ENCODE data around the gene MAPK8IP3.

The MAPK8IP3 gene

DNA sequence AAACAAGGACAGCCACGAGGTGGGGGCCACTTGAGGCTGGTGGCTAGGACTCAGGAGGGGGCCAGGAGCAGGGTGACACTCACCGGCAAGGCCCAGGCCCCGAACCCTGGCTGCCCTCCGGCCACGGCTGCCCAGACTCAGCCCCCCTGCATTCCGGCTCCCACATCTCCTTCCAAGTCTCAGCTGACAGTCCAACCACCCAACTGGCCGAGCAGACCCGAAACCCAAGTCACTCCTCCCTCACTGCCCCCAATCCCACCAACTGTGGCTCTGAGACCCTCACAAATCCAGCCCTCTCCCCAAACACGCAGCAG lies 111.2 kb downstream of the MAPK8IP3 start:
- no peaks in the 10 kb centered on the region for H3K9me3 ChIP-seq (ENCODE audit: insufficient read depth, low read length)
- no peak overlapping the region for H3K27ac ChIP-seq (ENCODE audit: low read depth, low read length)
- no peaks in the 10 kb centered on the region for H4K20me1 ChIP-seq (ENCODE audit: low read depth, low read length)
- no peaks in the 10 kb centered on the region for H3K79me2 ChIP-seq (ENCODE audit: insufficient read depth, low read length)
- H3K27me3 ChIP-seq (ENCODE audit: low read length) = no peaks in the 10 kb centered on the region
- TF ChIP-seq, protein P1, sequence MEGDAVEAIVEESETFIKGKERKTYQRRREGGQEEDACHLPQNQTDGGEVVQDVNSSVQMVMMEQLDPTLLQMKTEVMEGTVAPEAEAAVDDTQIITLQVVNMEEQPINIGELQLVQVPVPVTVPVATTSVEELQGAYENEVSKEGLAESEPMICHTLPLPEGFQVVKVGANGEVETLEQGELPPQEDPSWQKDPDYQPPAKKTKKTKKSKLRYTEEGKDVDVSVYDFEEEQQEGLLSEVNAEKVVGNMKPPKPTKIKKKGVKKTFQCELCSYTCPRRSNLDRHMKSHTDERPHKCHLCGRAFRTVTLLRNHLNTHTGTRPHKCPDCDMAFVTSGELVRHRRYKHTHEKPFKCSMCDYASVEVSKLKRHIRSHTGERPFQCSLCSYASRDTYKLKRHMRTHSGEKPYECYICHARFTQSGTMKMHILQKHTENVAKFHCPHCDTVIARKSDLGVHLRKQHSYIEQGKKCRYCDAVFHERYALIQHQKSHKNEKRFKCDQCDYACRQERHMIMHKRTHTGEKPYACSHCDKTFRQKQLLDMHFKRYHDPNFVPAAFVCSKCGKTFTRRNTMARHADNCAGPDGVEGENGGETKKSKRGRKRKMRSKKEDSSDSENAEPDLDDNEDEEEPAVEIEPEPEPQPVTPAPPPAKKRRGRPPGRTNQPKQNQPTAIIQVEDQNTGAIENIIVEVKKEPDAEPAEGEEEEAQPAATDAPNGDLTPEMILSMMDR (IDR thresholded peaks at IDR 0.05; ENCODE audit: insufficient read depth, low read length, poor library complexity, severe bottlenecking) = no peak
- TF ChIP-seq EZH2phosphoT487 (conservative IDR thresholded peaks at IDR 0.05; ENCODE audit: low read length) = no peak
- no peaks in the 10 kb centered on the region for H3F3A ChIP-seq (ENCODE audit: insufficient read depth)
- H3K4me2 ChIP-seq (ENCODE audit: low read depth, low read length, poor library complexity, severe bottlenecking) = no peak overlapping the region
- H3K9ac ChIP-seq (ENCODE audit: low read length) = no peak overlapping the region
- H3K4me3 ChIP-seq (ENCODE audit: insufficient read depth, low read length, poor library complexity, severe bottlenecking) = no peak overlapping the region
- no peaks in the 10 kb centered on the region for H3K36me3 ChIP-seq (ENCODE audit: low read length)
- H2AFZ ChIP-seq (ENCODE audit: low read depth, low read length, severe bottlenecking) = no peak overlapping the region
- H3K9me2 ChIP-seq (replicated peaks; ENCODE audit: insufficient read depth, low read length) = no peaks in the 10 kb centered on the region

DNA sequence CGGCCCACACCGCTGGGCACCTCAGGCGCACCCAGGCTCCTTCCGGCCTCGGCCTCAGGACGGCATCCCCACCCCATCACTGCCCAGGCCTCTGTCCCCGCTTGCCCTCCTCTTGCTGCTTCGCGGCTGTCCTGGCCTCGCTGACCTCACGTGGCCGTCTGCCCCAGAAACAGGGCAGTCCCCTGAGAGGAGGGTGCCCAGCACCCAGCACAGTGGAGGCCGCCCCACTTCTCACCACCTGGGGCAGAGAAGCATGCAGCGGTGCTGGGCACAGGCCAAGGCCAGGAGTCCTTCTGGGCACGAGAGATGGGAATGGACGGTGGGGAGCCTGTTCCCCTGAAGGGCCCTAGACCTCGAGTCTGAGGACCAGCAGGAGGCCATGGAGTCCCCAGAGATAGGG lies 111.7 kb downstream of the MAPK8IP3 start:
- H3K27me3 ChIP-seq (ENCODE audit: low read length) = no peaks in the 10 kb centered on the region
- no peak overlapping the region for H2AFZ ChIP-seq (ENCODE audit: low read depth, low read length, severe bottlenecking)
- no peak overlapping the region for H3K9ac ChIP-seq (ENCODE audit: low read length)
- H3K36me3 ChIP-seq (ENCODE audit: low read length) = no peaks in the 10 kb centered on the region
- no peaks in the 10 kb centered on the region for H3K9me2 ChIP-seq (replicated peaks; ENCODE audit: insufficient read depth, low read length)
- no peaks in the 10 kb centered on the region for H3K79me2 ChIP-seq (ENCODE audit: insufficient read depth, low read length)
- H3K4me2 ChIP-seq (ENCODE audit: low read depth, low read length, poor library complexity, severe bottlenecking) = no peak overlapping the region
- TF ChIP-seq EZH2phosphoT487 (conservative IDR thresholded peaks at IDR 0.05; ENCODE audit: low read length) = no peak
- TF ChIP-seq, protein P1 (IDR thresholded peaks at IDR 0.05; ENCODE audit: insufficient read depth, low read length, poor library complexity, severe bottlenecking) = no peak
- H4K20me1 ChIP-seq (ENCODE audit: low read depth, low read length) = no peaks in the 10 kb centered on the region
- no peaks in the 10 kb centered on the region for H3F3A ChIP-seq (ENCODE audit: insufficient read depth)
- no peaks in the 10 kb centered on the region for H3K9me3 ChIP-seq (ENCODE audit: insufficient read depth, low read length)
- no peak overlapping the region for H3K4me3 ChIP-seq (ENCODE audit: insufficient read depth, low read length, poor library complexity, severe bottlenecking)
- H3K27ac ChIP-seq (ENCODE audit: low read depth, low read length) = no peak overlapping the region

DNA sequence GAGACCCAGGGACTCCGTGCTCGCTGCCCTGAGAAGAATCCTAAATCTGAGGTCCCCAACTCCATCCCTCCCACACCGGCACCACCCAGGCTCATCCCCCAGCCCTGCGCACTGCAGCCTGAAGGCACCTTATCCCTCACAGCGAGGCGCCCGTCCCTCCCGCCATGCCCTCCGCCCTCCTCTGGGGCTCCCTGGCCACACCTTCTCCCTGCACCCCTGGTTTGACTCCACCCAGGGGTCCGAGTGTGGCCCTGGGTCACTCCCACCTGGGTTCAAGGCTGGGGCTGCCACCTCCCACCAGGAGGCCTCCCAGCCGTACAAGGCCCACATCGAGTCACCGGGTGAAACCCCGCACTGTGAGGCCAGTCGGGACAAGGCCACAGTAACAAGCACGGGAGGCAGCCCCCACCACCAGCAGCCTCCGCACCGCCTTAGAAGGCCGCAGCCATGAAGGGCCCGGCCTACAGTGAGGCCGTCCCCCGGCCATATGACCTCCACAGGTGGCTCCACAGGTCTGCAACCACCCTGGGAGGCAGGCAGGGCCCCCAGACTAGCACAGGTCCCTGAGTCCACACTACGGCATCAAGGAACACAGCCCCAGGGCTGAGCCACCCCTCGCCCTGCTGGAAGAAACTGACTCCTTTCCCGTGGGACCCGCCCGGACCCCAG lies 112.3 kb downstream of the MAPK8IP3 start:
- Histone ChIP-seq H3K4me3 (ENCODE audit: insufficient read depth, low read length, poor library complexity, severe bottlenecking) (no peak overlapping the region), H3K9ac (ENCODE audit: low read length) (no peak overlapping the region), H3K9me3 (ENCODE audit: insufficient read depth, low read length) (no peaks in the 10 kb centered on the region), H3K27me3 (ENCODE audit: low read length) (no peaks in the 10 kb centered on the region), H3K36me3 (ENCODE audit: low read length) (no peaks in the 10 kb centered on the region), H2AFZ (ENCODE audit: low read depth, low read length, severe bottlenecking) (no peak overlapping the region), H3K4me2 (ENCODE audit: low read depth, low read length, poor library complexity, severe bottlenecking) (no peak overlapping the region), H4K20me1 (ENCODE audit: low read depth, low read length) (no peaks in the 10 kb centered on the region), H3K9me2 (replicated peaks; ENCODE audit: insufficient read depth, low read length) (no peaks in the 10 kb centered on the region), H3K27ac (ENCODE audit: low read depth, low read length) (no peak overlapping the region), H3F3A (ENCODE audit: insufficient read depth) (no peaks in the 10 kb centered on the region), H3K79me2 (ENCODE audit: insufficient read depth, low read length) (no peaks in the 10 kb centered on the region)
- TF ChIP-seq, protein P1 (IDR thresholded peaks at IDR 0.05; ENCODE audit: insufficient read depth, low read length, poor library complexity, severe bottlenecking) = no peak
- no peak for TF ChIP-seq EZH2phosphoT487 (conservative IDR thresholded peaks at IDR 0.05; ENCODE audit: low read length)

All from SU-DHL-6 (cell line).